A549 (cell line): ENCODE results near the gene MARCHF4. TPM values are rescaled to one million over a fixed set of nuclear protein-coding genes. Genes with fewer than 3 reads are reported as not detected.

ENCODE experiments used
- ATAC-seq, 2 experiments: fragments of 200-7000 bp in 1 of 2; fragments of >200 bp in 1 of 2; cut with Nextera tagmentation in 1 of 2; cut with Tn5 transposase in 1 of 2; 3 replicates each; pipeline versions ENCODE4 v1.8.0 to v1.9.1; 2018 to 2020; ENCODE audit warnings: mild to moderate bottlenecking in 1 of 2, moderate library complexity in 1 of 2
- CTCF ChIA-PET: fragments of 300-600 bp; sonication (Branson Sonifier 250); formaldehyde crosslinking; extraction: SDS; loops from one replicate; lab custom pipeline; 2021; ENCODE audit warnings: antibody characterized with exemption, inconsistent platforms; lab: Yijun Ruan, JAX
- POLR2A ChIA-PET: fragments of 350-600 bp; formaldehyde crosslinking; extraction: SDS; loops from one replicate; lab custom pipeline; 2021; ENCODE audit warnings: antibody characterized with exemption, inconsistent platforms; lab: Yijun Ruan, JAX
- DNase-seq, 2 experiments: peaks; one replicate each; pipeline versions ENCODE4 v3.0.0 to v3.0.0-alpha.2; 2011 to 2016; ENCODE audit warnings: low read depth in 1 of 2, low spot score in 1 of 2
- FAIRE-seq: peaks from 2 replicates; lab custom pipeline; 2011; peaks lifted over from hg19 to GRCh38; lab: Jason Lieb, UNC
- H3K27ac ChIP-seq, 2 experiments: fragments of >200 bp; sonication (Bioruptor Twin); formaldehyde crosslinking; 3 replicates each; pipeline ENCODE4 v1.5.1; 2016 to 2017
- H3K4me1 ChIP-seq: fragments of >200 bp; sonication (Bioruptor Twin); formaldehyde crosslinking; 3 replicates; pipeline ENCODE4 v1.6.1; 2016
- H3K4me2 ChIP-seq: fragments of >200 bp; sonication (Bioruptor Twin); formaldehyde crosslinking; 3 replicates; pipeline ENCODE4 v1.6.1; 2016
- H3K4me3 ChIP-seq: fragments of >200 bp; sonication (Bioruptor Twin); formaldehyde crosslinking; 3 replicates; pipeline ENCODE4 v1.5.1; 2016
- H3K9me3 ChIP-seq: fragments of >200 bp; sonication (Bioruptor Twin); formaldehyde crosslinking; 3 replicates; pipeline ENCODE4 v1.6.1; 2016
- BCL3 ChIP-seq: fragments of >200 bp; sonication (Bioruptor Twin); formaldehyde crosslinking; IDR thresholded peaks from 3 replicates; pipeline ENCODE4 v1.6.1; 2016
- BHLHE40 ChIP-seq: IDR thresholded peaks from 2 replicates; pipeline ENCODE4 v1.6.1; 2012; ENCODE audit warnings: low read depth, low read length, inconsistent platforms
- CBX8 ChIP-seq: fragments of 200-600 bp; sonication (generic); IDR thresholded peaks from 2 replicates; pipeline ENCODE4 v1.6.1; 2016
- ELK1 ChIP-seq: fragments of 150-350 bp; IDR thresholded peaks from 2 replicates; pipeline ENCODE4 v1.6.1; 2014; ENCODE audit warnings: low read depth, mild to moderate bottlenecking, low read length
- FOSL2 ChIP-seq, 2 experiments: fragments of 450-650 bp in 1 of 2; fragments of >200 bp in 1 of 2; sonication (Bioruptor Twin) in 1 of 2; formaldehyde crosslinking; IDR thresholded peaks; 2 replicates each; pipeline versions ENCODE4 v1.5.0 to v1.6.1; 2016 to 2020; ENCODE audit warnings: mild to moderate bottlenecking in 1 of 2, moderate library complexity in 1 of 2
- FOXS1 ChIP-seq: fragments of 250-450 bp; sonication (Bioruptor Pico); IDR thresholded peaks from 2 replicates; pipeline ENCODE4 v1.5.0; 2020; ENCODE audit warnings: mild to moderate bottlenecking, moderate library complexity
- HDAC2 ChIP-seq: fragments of 200-600 bp; sonication (generic); IDR thresholded peaks from 2 replicates; pipeline ENCODE4 v1.6.1; 2016
- HES2 ChIP-seq: fragments of >200 bp; sonication (Bioruptor Twin); formaldehyde crosslinking; IDR thresholded peaks from 2 replicates; pipeline ENCODE4 v1.6.1; 2016
- HOXB13 ChIP-seq: fragments of 250-450 bp; sonication (Bioruptor Pico); IDR thresholded peaks from 2 replicates; pipeline ENCODE4 v1.5.0; 2020; ENCODE audit warnings: low read depth, mild to moderate bottlenecking, moderate library complexity
- JUN ChIP-seq, 2 experiments: fragments of >200 bp; sonication (Bioruptor Twin); formaldehyde crosslinking; IDR thresholded peaks; 2 replicates in 1 of 2; 3 replicates in 1 of 2; pipeline ENCODE4 v1.6.1; 2016 to 2017
- MAFK ChIP-seq: fragments of 450-650 bp; IDR thresholded peaks from 2 replicates; pipeline ENCODE4 v1.6.1; 2014; ENCODE audit not compliant: partially characterized antibody
- MAZ ChIP-seq: fragments of 150-350 bp; IDR thresholded peaks from 2 replicates; pipeline ENCODE4 v1.6.1; 2014; ENCODE audit warnings: antibody characterized with exemption, low read depth, low read length, borderline replicate concordance
- NR3C1 ChIP-seq: fragments of >200 bp; sonication (Bioruptor Twin); formaldehyde crosslinking; IDR thresholded peaks from 3 replicates; pipeline ENCODE4 v1.6.1; 2017
- POLR2A ChIP-seq: IDR thresholded peaks from 2 replicates; pipeline ENCODE4 v1.6.1; 2012; ENCODE audit warnings: mild to moderate bottlenecking, low read length
- POLR2AphosphoS2 ChIP-seq: conservative IDR thresholded peaks from 2 replicates; pipeline ENCODE4 v1.6.1; 2012; ENCODE audit warnings: low read length, improper control_type of control experiment, inconsistent platforms
- RAD21 ChIP-seq, 2 experiments: fragments of >200 bp in 1 of 2; sonication (Bioruptor Twin) in 1 of 2; formaldehyde crosslinking in 1 of 2; IDR thresholded peaks in 1 of 2; conservative IDR thresholded peaks in 1 of 2; 2 replicates in 1 of 2; 3 replicates in 1 of 2; pipeline ENCODE4 v1.6.1; 2012 to 2018; ENCODE audit warnings: inconsistent platforms in 1 of 2
- RARB ChIP-seq: fragments of 250-450 bp; sonication (Bioruptor Pico); IDR thresholded peaks from 2 replicates; pipeline ENCODE4 v1.8.0; 2021; ENCODE audit warnings: mild to moderate bottlenecking, moderate library complexity
- RCOR1 ChIP-seq: fragments of 150-350 bp; IDR thresholded peaks from 2 replicates; pipeline ENCODE4 v1.6.1; 2014; ENCODE audit warnings: antibody characterized with exemption, low read length, low read depth
- REST ChIP-seq: fragments of 200-600 bp; sonication (generic); IDR thresholded peaks from 2 replicates; pipeline ENCODE4 v1.6.1; 2016; ENCODE audit warnings: antibody characterized with exemption, mild to moderate bottlenecking, moderate library complexity
- RNF2 ChIP-seq: fragments of 200-600 bp; sonication (generic); IDR thresholded peaks from 2 replicates; pipeline ENCODE4 v1.6.1; 2016; ENCODE audit warnings: low read depth, mild to moderate bottlenecking, antibody characterized with exemption, moderate library complexity, borderline replicate concordance
- SMC3 ChIP-seq: fragments of >200 bp; sonication (Bioruptor Twin); formaldehyde crosslinking; IDR thresholded peaks from 3 replicates; pipeline ENCODE4 v1.6.1; 2018; ENCODE audit warnings: inconsistent platforms
- USF2 ChIP-seq: fragments of 450-650 bp; IDR thresholded peaks from 2 replicates; pipeline ENCODE4 v1.6.1; 2014; ENCODE audit warnings: antibody characterized with exemption
- ZNF302 ChIP-seq: fragments of 250-450 bp; sonication (Bioruptor Pico); IDR thresholded peaks from 2 replicates; pipeline ENCODE4 v1.9.0; 2021; ENCODE audit warnings: inconsistent platforms, mild to moderate bottlenecking, moderate library complexity
- ZSCAN20 ChIP-seq: fragments of 250-450 bp; sonication (Bioruptor Pico); IDR thresholded peaks from 2 replicates; pipeline ENCODE4 v1.8.0; 2022; ENCODE audit warnings: mild to moderate bottlenecking, moderate library complexity
- WGBS: methylation state at CpG from one replicate; pipeline ENCODE4 v1.1.6; 2017; ENCODE audit errors: missing lambda C conversion rate; 5-methylcytosine and 5-hydroxymethylcytosine counted together
- polyA plus RNA-seq, 4 experiments: library from polyadenylated mRNA; depleted of rRNA in 3 of 4; stranded (reverse); fragments of >200 nt; fragmentation: RNase III in 1 of 4; extraction: RNeasy Plus Mini Kit Qiagen cat#74134 plus additional on column Dnase treatment in 1 of 4; gene quantifications; 2 replicates in 3 of 4; 3 replicates in 1 of 4; pipeline ENCODE4 v1.2.3, GENCODE V29; 2011 to 2017

Gene MARCHF4
- polyA plus RNA-seq, 2 of the 4 experiments (the other 2 are of a cell fraction) = 1.7 to 9.1 TPM

- TF ChIP-seq USF2 (no peak), MAZ (no peak), HOXB13 (no peak)
- TF ChIP-seq, all 56 proteins: peak for 0
Measured at GRCh38 chr2:216370961-216371712, 1.1 kb downstream of the MARCHF4 start (continued).

GRCh38 chr2:216369821-216370220 lies 2.5 kb downstream of the MARCHF4 start:
- ATAC-seq (no peak), FAIRE-seq (no peak), DNase-seq (no peak)
- peak overlapping the region; percentile 89 for H3K4me2 ChIP-seq
- no peaks in the 10 kb centered on the region for H3K9me3 ChIP-seq
- H3K27ac ChIP-seq = peak overlapping the region in 1 of 2 experiments; percentile 87; a peak in 2 of 6 replicates
- TF ChIP-seq POLR2AphosphoS2 (no peak), HES2 (no peak), RAD21 (conservative IDR thresholded peaks at IDR 0.05 in 1 of 2, IDR thresholded peaks at IDR 0.05 in 1 of 2) (no peak), BHLHE40 (no peak), POLR2A (no peak), NR3C1 (no peak), ELK1 (no peak), CBX8 (no peak), FOSL2 (IDR thresholded peaks at IDR 0.05) (no peak), FOSL2 (CRISPR knock-in tag; IDR thresholded peaks at IDR 0.05) (no peak), SMC3 (no peak), RCOR1 (no peak), RARB (no peak), FOXS1 (CRISPR knock-in tag) (no peak), JUN (IDR thresholded peaks at IDR 0.05) (no peak), ZSCAN20 (CRISPR knock-in tag) (no peak), HOXB13 (no peak), MAFK (no peak), BCL3 (no peak), ZNF302 (no peak), RNF2 (no peak)
- H3K4me3 ChIP-seq = no peak overlapping the region
- H3K4me1 ChIP-seq = peaks cover 50% of the 10 kb centered on the region
- CTCF ChIA-PET = no interaction called here
- POLR2A ChIA-PET = no interaction called here
- WGBS = 94% methylated on average over 14 of the region's 18 CpGs

GRCh38 chr2:216366777-216367471 lies 5.4 kb downstream of the MARCHF4 start:
- no peak for DNase-seq
- no peak overlapping the region for H3K27ac ChIP-seq
- H3K4me2 ChIP-seq = peak overlapping the region; percentile 89; the same call in 1 of the 3 replicates
- ChIA-PET CTCF (interaction anchor here (0.7 to 5.0 kb wide), 3 partner anchors 9 to 37 kb away, joined by 3 to 14 read pairs (median 3); no protein-coding TSS in a partner anchor), POLR2A (no interaction called here)
- WGBS = 59% methylated on average over 5 of the region's 5 CpGs
- no peak overlapping the region for H3K4me3 ChIP-seq
- peaks cover 45% of the 10 kb centered on the region for H3K4me1 ChIP-seq
- FAIRE-seq = no peak
- ATAC-seq = no peak
- no peaks in the 10 kb centered on the region for H3K9me3 ChIP-seq
- TF ChIP-seq REST = peak; percentile 62
- no peak for TF ChIP-seq HDAC2
